Measurements from ENCODE around the gene TEX26. TPM values are rescaled to one million over a fixed set of nuclear protein-coding genes. Genes with fewer than 3 reads are reported as not detected.
A peak's percentile ranks its signal among the peaks of the same experiment; 100 is the strongest.

The TEX26 gene
- not detected for total RNA-seq

DNA sequence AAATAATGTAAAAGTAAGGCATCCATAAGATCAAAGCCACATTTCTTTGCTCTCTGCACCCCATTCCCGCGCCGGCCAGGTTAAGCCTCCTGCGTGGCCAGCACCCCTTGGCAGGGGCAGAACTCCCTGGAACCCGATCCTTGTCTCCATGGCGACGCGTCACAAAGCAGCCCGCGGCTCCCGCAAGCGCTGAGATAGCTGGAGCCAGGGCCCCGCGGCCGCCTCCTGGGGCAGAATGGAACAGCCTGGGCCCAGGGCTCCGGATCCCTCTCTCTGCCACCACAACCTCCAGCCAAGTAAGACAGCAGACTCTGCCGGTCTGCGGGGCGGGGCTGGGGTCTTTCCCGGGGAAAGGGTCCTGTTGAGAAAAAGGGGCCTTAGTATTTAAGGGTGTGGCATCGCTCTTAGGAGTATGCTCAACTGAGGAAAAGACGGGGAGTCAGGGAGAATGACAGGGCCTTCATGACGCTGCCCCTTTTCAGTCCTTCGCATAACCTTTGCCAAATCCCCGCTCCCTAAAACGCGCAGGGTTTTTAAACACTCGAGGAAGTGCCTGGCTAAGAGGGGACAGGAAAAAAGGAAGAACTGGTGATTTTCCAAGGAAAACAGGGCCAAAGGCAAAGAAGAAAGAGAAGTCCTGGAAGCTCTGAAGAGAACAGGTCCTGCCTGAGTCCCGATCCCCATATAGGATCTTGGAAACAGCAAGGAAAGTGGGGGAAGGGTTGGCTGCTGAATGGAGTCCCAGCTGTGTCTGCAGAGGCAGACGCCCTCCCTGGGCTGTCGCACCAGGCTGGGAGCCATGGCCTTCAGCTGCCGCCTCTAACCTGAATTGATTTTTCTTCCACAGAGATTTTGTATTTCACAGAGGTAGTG is at the start of gene TEX26:
Gene TEX26 (plus strand): TSS at position 176 of the 873 bp plus-strand sequence. CDS start 60 bp downstream, at position 236.
- Mint-ChIP-seq H3K4me3 (no peak within 1 kb of the TSS), H3K36me3 (no peaks in the 10 kb centered on the region), H3K27me3 (peaks cover 43% of the 10 kb centered on the region), H3K9me3 (no peaks in the 10 kb centered on the region), H3K27ac (no peak within 1 kb of the TSS), H3K4me1 (no peaks in the 10 kb centered on the region)
- POLR2A ChIA-PET: no interaction called here
- DNase-seq (no peak), ATAC-seq (ENCODE audit: low read depth) (no peak)

DNA sequence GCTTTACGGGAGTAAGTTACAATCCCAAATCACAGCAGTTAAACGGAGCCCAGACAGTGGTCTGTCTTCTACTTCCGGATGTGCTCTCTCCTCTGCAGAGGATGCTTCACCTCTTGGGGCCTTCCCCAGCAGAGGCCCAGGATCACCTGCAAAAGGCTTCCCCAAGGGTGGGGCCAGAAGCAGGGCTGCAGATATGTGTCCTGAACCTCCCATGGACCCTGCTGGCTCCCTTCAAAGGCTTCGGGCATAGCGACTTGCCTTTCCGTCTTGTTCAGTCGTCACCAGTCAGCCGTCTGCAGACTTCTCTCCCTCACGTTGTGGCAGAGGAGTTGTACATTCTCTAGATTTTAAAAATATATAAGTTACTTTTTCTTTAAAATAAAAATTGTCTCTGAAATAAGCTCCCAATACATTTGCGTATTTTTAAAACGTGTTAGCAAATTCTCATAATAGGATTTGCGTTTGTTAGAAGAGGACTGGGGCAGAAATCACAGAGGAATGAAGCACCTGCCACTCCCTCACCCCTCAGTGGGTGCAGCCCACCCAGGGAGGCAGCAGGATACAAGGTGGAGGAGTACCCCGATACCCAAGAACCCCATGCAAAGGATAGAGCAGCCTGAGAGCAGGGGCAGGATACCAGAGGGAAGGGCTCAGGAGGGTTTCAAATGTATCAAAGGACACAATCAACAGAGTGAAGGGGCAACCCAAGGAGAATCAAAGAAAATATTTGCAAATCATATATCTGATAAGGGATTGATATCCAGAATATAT is 49.3 kb upstream of the TEX26 start:
- peaks cover 14% of the 10 kb centered on the region for H3K27me3 Mint-ChIP-seq
- ATAC-seq (ENCODE audit: low read depth): no peak

DNA sequence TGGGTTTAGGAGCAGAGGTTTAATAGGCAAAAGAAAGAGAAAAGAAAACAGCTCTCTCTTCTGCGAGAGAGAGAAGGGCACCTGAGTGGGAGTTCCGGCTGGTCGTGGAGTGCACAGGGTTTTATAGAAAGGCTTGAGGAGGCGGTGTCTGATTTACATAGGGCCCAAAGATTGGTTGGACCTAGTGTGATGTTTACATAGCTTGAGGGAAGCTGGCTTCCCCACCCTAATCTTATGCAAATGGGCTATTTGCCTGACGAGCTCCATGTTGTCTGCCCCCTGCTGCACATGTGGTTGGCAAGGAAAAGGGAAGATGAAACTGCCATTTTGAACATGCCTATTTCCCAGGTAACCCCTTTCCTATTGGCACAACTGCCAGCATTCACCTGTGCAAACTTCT is 47.9 kb upstream of the TEX26 start:
- Mint-ChIP-seq H3K36me3 (no peaks in the 10 kb centered on the region), H3K27me3 (peaks cover 14% of the 10 kb centered on the region), H3K4me3 (no peak overlapping the region), H3K4me1 (peaks cover 9% of the 10 kb centered on the region), H3K9me3 (no peaks in the 10 kb centered on the region), H3K27ac (no peak overlapping the region)
- ATAC-seq (ENCODE audit: low read depth) (no peak), DNase-seq (no peak)
- POLR2A ChIA-PET: no interaction called here

More for the DNA sequence above, 49.3 kb upstream of the TEX26 start:
- no peak overlapping the region for H3K27ac Mint-ChIP-seq
- no peaks in the 10 kb centered on the region for H3K36me3 Mint-ChIP-seq
- peaks cover 9% of the 10 kb centered on the region for H3K4me1 Mint-ChIP-seq
- H3K9me3 Mint-ChIP-seq: no peaks in the 10 kb centered on the region
- no peak overlapping the region for H3K4me3 Mint-ChIP-seq
- POLR2A ChIA-PET: no interaction called here
- no peak for DNase-seq

DNA sequence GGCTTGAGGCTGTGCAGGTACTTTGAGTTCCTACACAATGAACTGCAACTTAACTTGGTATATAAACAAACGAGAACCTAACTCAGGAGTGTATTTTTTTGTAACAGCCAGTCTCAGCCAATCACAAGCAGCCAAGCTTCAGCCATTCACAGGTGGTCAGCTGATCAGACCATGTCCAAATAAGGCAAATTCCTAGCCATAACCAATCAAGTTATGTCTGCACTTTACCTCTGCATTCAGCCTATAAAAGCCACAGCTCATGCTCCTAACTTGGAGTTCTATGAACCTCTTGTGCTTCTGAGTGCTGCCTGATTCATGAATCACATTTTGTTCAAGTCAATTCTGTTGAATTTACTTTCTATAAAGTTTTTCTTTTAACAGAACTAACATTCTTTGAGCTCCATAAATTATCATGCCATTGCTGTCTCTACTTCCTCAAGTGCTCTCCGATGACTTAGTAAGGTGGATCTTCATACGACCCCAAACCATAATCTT is 43.2 kb upstream of the TEX26 start:
- no peak for DNase-seq
- peaks cover 17% of the 10 kb centered on the region for H3K27me3 Mint-ChIP-seq
- POLR2A ChIA-PET: no interaction called here

DNA sequence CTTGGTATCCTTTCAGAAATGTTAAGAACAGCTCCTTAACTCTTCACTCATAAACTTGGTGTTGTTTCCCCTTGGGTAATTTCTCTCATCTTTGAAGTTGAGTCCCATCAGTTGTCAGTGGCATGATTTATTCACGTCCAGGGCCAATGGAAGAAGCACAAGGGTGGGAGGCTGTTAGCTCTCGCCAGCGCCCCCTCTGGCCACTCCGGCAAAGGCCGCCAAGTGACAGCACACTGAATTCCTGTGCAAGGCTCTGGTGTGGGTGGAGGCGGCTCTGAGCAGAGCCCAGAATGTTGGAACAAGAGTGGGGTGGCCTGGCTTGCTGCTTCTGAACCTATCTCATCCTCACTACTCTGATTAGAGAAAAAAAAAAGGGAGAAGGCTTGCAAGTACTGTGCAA is 39.5 kb upstream of the TEX26 start:
- Mint-ChIP-seq H3K4me1 (no peaks in the 10 kb centered on the region), H3K4me3 (no peak overlapping the region), H3K36me3 (no peaks in the 10 kb centered on the region), H3K9me3 (no peaks in the 10 kb centered on the region), H3K27ac (no peak overlapping the region), H3K27me3 (peaks cover 28% of the 10 kb centered on the region)
- DNase-seq (no peak), ATAC-seq (ENCODE audit: low read depth) (no peak)
- POLR2A ChIA-PET: no interaction called here

More for the DNA sequence above, 43.2 kb upstream of the TEX26 start:
- H3K4me3 Mint-ChIP-seq: no peak overlapping the region
- H3K36me3 Mint-ChIP-seq: no peaks in the 10 kb centered on the region
- H3K4me1 Mint-ChIP-seq: peaks cover 7% of the 10 kb centered on the region
- ATAC-seq (ENCODE audit: low read depth): no peak
- no peaks in the 10 kb centered on the region for H3K9me3 Mint-ChIP-seq
- H3K27ac Mint-ChIP-seq: no peak overlapping the region

DNA sequence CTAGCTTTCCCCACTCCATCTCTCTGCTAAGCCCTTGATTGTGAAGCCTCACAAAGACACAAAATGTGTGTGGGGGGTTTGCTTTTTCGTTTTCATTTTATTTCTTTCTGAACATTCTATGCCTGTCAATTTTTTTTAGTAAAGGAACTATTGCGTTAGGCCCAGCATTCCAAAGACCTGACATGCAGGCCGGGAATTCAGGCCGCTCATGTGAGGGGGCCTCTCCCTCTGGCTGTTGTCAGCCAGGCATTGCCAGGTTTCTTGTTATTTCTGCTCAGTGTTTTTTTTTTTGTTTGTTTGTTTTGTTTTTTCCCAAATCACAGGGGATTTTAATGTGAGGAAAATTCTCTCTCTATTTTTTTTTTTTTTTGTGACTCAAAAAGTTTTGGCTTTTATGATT is 36.7 kb upstream of the TEX26 start:
- Mint-ChIP-seq H3K4me3 (no peak overlapping the region), H3K27me3 (peaks cover 32% of the 10 kb centered on the region), H3K36me3 (no peaks in the 10 kb centered on the region), H3K4me1 (peaks cover 9% of the 10 kb centered on the region), H3K27ac (no peak overlapping the region), H3K9me3 (no peaks in the 10 kb centered on the region)
- POLR2A ChIA-PET: no interaction called here
- DNase-seq (no peak), ATAC-seq (ENCODE audit: low read depth) (no peak)

DNA sequence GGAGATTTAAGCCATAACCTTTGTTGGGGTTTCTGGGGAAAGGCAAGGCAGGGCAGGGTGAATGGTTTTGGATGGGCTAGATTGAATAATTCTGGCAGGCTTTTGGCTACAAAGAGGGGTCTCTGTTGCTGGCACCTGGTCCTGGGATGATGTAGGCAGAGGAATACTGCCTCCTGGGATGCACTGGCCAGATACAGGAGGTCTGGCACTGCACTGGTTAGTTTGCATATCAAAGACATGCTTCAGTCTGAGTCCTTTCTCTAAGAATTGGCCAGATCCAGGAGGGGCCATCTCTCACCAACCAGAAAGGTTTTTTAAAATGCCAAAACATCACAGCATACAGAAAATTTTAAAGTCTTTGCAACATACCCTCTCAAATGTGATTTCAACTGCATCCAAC is 34.4 kb upstream of the TEX26 start:
- no peak for DNase-seq
- POLR2A ChIA-PET: no interaction called here
- H3K4me3 Mint-ChIP-seq: no peak overlapping the region
- peaks cover 33% of the 10 kb centered on the region for H3K27me3 Mint-ChIP-seq
- peak overlapping the region; percentile 54 for H3K27ac Mint-ChIP-seq
- no peaks in the 10 kb centered on the region for H3K36me3 Mint-ChIP-seq
- peaks cover 11% of the 10 kb centered on the region for H3K4me1 Mint-ChIP-seq
- no peak for ATAC-seq (ENCODE audit: low read depth)
- H3K9me3 Mint-ChIP-seq: no peaks in the 10 kb centered on the region

DNA sequence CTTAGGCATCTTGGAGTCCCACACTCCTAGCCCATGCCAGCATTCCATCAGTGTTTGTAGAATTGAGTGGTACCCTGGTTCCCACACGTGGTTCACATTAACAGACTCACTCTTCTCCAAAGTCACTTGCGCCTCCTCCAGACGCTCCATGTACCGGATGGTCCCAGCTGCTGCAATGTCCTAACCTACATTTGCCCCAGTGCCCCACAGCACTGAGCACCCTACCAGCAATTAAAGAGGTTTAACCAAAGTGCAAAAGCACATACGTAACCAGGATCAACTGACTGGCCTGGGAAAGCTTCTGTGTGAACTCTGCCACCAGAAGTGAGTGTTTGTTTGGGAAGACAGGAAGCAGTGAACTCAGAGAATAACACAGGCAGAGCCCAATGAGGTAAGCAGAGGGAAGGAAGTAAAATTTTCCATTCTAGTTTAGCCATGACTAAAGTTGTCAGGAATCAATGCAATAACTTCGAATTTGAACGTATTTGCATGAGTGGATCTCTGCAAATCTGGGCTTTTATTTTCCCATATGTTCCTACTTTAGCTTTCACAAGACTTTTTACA is 33.7 kb upstream of the TEX26 start:
- POLR2A ChIA-PET: no interaction called here
- no peak overlapping the region for H3K4me3 Mint-ChIP-seq
- peaks cover 11% of the 10 kb centered on the region for H3K4me1 Mint-ChIP-seq
- no peaks in the 10 kb centered on the region for H3K9me3 Mint-ChIP-seq
- ATAC-seq (ENCODE audit: low read depth) (peak; percentile 45), DNase-seq (no peak)
- H3K36me3 Mint-ChIP-seq: no peaks in the 10 kb centered on the region
- H3K27me3 Mint-ChIP-seq: peaks cover 35% of the 10 kb centered on the region
- no peak overlapping the region for H3K27ac Mint-ChIP-seq

DNA sequence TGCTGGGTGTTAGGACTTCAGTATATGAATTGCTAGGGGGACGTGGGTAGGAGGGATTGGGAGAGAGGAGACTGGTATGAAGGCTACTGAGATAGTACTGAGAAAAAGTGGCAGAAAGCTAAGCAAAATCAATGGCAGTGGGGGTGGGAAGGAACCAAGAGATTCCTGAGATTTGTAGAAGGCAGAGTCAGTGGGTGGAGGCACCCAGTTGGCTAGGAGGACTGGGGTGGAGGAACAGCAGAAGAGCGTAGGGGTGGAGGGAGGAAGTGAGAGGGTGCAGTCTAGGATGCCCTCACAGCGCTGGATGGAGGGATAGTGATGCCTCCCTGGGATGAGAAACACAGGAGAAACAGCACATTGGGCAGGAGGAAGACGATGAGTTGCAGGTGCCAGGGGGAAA is 32.0 kb upstream of the TEX26 start:
- ATAC-seq (ENCODE audit: low read depth) (no peak), DNase-seq (no peak)
- POLR2A ChIA-PET: no interaction called here
- H3K4me1 Mint-ChIP-seq: peaks cover 11% of the 10 kb centered on the region
- no peak overlapping the region for H3K27ac Mint-ChIP-seq
- peaks cover 1% of the 10 kb centered on the region for H3K36me3 Mint-ChIP-seq
- H3K9me3 Mint-ChIP-seq: no peaks in the 10 kb centered on the region
- H3K27me3 Mint-ChIP-seq: peaks cover 48% of the 10 kb centered on the region
- H3K4me3 Mint-ChIP-seq: no peak overlapping the region

DNA sequence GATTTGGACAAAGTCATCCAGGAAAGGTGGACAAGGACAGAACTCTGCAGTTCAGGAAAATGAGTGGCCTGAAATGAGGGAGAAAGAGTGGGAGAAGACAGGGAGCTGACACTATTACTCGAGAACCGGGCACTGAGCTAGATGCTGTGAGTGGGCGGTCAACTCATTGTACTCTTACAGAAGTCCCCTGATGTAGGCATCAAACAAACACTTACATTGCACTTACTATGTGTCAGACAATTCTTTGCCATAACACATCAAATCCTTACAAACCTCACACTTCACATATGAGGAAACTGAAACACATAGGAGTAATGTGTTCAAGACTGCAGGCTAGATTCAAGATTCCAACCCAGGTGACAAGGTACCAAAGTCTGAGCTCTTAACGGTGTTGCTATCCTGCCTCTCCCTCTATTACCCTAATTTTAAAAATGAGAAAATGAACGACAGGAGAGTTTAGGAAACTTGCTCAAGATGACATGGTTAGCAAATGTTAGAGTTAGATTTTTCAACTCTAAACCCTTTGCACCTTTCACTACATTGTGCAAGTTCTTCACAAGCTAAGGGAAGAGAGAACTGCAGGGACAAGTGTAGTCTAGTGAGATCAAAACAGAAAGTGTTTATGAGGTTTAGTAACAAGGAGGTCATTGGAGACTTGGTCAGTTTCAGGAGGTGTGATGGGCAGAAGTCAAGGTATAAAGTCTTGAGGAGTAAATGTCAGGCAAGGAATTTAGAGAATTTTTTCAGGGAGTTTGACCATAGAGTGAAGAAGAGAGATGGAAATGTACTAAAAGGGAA is 31.3 kb upstream of the TEX26 start:
- ATAC-seq (ENCODE audit: low read depth) (no peak), DNase-seq (no peak)
- Mint-ChIP-seq H3K27me3 (peaks cover 45% of the 10 kb centered on the region), H3K9me3 (no peaks in the 10 kb centered on the region), H3K27ac (no peak overlapping the region), H3K4me3 (no peak overlapping the region), H3K4me1 (peaks cover 11% of the 10 kb centered on the region), H3K36me3 (peaks cover 3% of the 10 kb centered on the region)
- POLR2A ChIA-PET: no interaction called here

DNA sequence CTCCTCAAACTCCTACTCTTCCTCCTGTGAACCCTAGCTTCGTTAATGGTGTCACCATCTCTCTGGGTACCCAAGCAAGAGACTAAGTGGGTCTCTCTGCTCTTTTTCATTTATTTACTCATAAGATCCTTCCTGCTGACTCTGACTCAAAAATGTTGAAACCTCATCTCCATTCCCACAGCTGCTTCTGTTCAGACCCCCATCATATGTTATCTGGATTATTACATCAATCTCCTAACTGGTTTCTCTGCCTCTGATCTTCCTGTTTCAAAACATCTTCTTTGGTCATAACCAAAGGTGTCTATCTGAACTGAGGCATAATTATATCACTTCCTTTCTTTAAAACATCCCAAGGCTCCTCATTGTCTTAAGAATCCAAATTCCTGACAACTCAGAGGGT is 28.4 kb upstream of the TEX26 start:
- Mint-ChIP-seq H3K27me3 (peaks cover 60% of the 10 kb centered on the region), H3K4me1 (peaks cover 23% of the 10 kb centered on the region), H3K9me3 (no peaks in the 10 kb centered on the region), H3K36me3 (peaks cover 3% of the 10 kb centered on the region), H3K4me3 (no peak overlapping the region), H3K27ac (no peak overlapping the region)
- POLR2A ChIA-PET: no interaction called here
- ATAC-seq (ENCODE audit: low read depth) (no peak), DNase-seq (no peak)

DNA sequence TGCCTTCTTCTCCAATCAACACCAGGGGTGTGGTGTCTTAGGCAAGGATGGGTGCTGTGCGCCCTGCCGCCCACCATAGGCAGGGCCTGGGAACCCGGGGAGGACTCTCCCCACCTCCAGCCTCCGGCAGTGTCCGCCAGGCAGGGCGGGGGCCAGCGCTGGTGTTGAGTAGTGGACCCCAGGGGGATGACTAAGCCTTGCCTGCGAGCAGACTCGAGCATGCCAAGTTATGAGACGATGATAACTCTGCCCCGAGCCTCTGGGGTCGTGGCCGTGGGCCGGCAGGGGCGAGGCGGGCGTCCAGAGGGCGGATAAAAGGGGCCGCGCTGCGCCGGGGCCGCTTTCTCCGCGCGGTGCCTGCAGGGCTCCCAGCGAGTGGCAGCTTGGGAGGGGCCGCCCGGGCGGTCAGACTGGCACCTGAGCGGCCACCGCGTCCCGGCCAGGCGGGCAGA is 26.5 kb upstream of the TEX26 start, which contains the start of gene MEDAG:
Gene MEDAG (plus strand): TSS at position 340 of the 452 bp plus-strand sequence. CDS start 245 bp downstream, outside the sequence.
- no peak within 1 kb of the TSS for H3K4me3 Mint-ChIP-seq
- H3K27ac Mint-ChIP-seq: no peak within 1 kb of the TSS
- H3K9me3 Mint-ChIP-seq: no peaks in the 10 kb centered on the region
- POLR2A ChIA-PET: no interaction called here
- peaks cover 16% of the 10 kb centered on the region for H3K4me1 Mint-ChIP-seq
- peaks cover 3% of the 10 kb centered on the region for H3K36me3 Mint-ChIP-seq
- no peak for ATAC-seq (ENCODE audit: low read depth)
- no peak for DNase-seq
- H3K27me3 Mint-ChIP-seq: peaks cover 68% of the 10 kb centered on the region
